Measurements from ENCODE around the gene OR6T1.

OR6T1 gene

GRCh38 chr11:123943738-123944137, at the start of gene OR6T1:
Gene OR6T1, minus strand, starts transcription at chr11:123943838. Its CDS starts 0 bp downstream, at chr11:123943838.
- no peak for DNase-seq

GRCh38 chr11:123979311-123979710, 35.7 kb upstream of the OR6T1 start:
- DNase-seq, result no peak

GRCh38 chr11:123977731-123978347, 34.2 kb upstream of the OR6T1 start, which contains the start of gene OR10S1:
Gene OR10S1, minus strand, starts transcription at chr11:123977781. Its CDS starts 117 bp downstream, at chr11:123977664.
- DNase-seq, result no peak

GRCh38 chr11:123976770-123977560, 33.3 kb upstream of the OR6T1 start:
- DNase-seq, result no peak

GRCh38 chr11:123973816-123974215, 30.2 kb upstream of the OR6T1 start:
- no peak for DNase-seq

- DNase-seq, result no peak
Observed at GRCh38 chr11:123956752-123957151, 13.1 kb upstream of the OR6T1 start.

GRCh38 chr11:123945132-123945531, 1.5 kb upstream of the OR6T1 start:
- no peak for DNase-seq

GRCh38 chr11:123942413-123942812, 1.2 kb downstream of the OR6T1 start:
- no peak for DNase-seq

- DNase-seq, result no peak
Observed at GRCh38 chr11:123939317-123939716, 4.3 kb downstream of the OR6T1 start, which contains the start of gene OR4D5. Gene OR4D5, plus strand, starts transcription at chr11:123939617. Its CDS starts 0 bp downstream, at chr11:123939617.

GRCh38 chr11:123924027-123924426, 19.6 kb downstream of the OR6T1 start:
- DNase-seq, result no peak

- no peak for DNase-seq
Observed at GRCh38 chr11:123920943-123921342, 22.7 kb downstream of the OR6T1 start.

GRCh38 chr11:123905826-123906225, 37.8 kb downstream of the OR6T1 start:
- peak in 2 of 56 donors; percentile 2 to 13 for DNase-seq

GRCh38 chr11:123904932-123905331, 38.7 kb downstream of the OR6T1 start:
- no peak for DNase-seq

- DNase-seq, result no peak
Observed at GRCh38 chr11:123903932-123904331, 39.7 kb downstream of the OR6T1 start.

GRCh38 chr11:123901867-123902266, 41.8 kb downstream of the OR6T1 start, which contains the start of gene OR8D4:
Gene OR8D4, plus strand, starts transcription at chr11:123902167. Its CDS starts 4,265 bp downstream, at chr11:123906432.
- no peak for DNase-seq

- DNase-seq, result no peak
Observed at GRCh38 chr11:123899792-123900191, 43.8 kb downstream of the OR6T1 start.

Measured in amygdala (tissue), 56 donors.